Small intestine (tissue), 7 donors: ENCODE data around the gene CFAP221. TPM values are rescaled to one million over a fixed set of nuclear protein-coding genes. Genes with fewer than 3 reads are reported as not detected.

ENCODE experiments used
- DNase-seq, 2 donors: peaks; one replicate each; pipeline versions ENCODE4 v3.0.0 to v3.0.0-alpha.2; 2013
- FAIRE-seq: peaks from 2 replicates; lab custom pipeline; 2012; peaks lifted over from hg19 to GRCh38; lab: Jason Lieb, UNC
- H3K27ac ChIP-seq, 3 donors: one replicate each; pipeline ENCODE4 v1.5.1; 2013; ENCODE audit warnings: low read length in 2 of 3, mild to moderate bottlenecking in 2 of 3, control low read depth in 1 of 3, inconsistent platforms in 1 of 3, low read depth in 1 of 3, moderate library complexity in 1 of 3
- H3K27me3 ChIP-seq, 3 donors: one replicate each; pipeline ENCODE4 v1.6.1; 2013; ENCODE audit warnings: low read length in 3 of 3, inconsistent platforms in 1 of 3; ENCODE audit not compliant: control insufficient read depth in 3 of 3, insufficient read depth in 3 of 3
- H3K36me3 ChIP-seq, 3 donors: one replicate each; pipeline ENCODE4 v1.6.1; 2013; ENCODE audit warnings: low read length in 3 of 3, inconsistent platforms in 1 of 3, low read depth in 1 of 3, mild to moderate bottlenecking in 1 of 3, moderate library complexity in 1 of 3; ENCODE audit not compliant: control insufficient read depth in 3 of 3, insufficient read depth in 2 of 3
- H3K4me1 ChIP-seq, 3 donors: one replicate each; pipeline ENCODE4 v1.6.1; 2013; ENCODE audit warnings: low read length in 2 of 3, inconsistent platforms in 1 of 3, low read depth in 1 of 3, mild to moderate bottlenecking in 1 of 3, moderate library complexity in 1 of 3; ENCODE audit not compliant: control insufficient read depth in 3 of 3, insufficient read depth in 2 of 3
- H3K4me3 ChIP-seq, 3 donors: one replicate each; pipeline ENCODE4 v1.5.1; 2013; ENCODE audit warnings: low read length in 3 of 3, control low read depth in 1 of 3, inconsistent platforms in 1 of 3, low read depth in 1 of 3, mild to moderate bottlenecking in 1 of 3, moderate library complexity in 1 of 3
- H3K9me3 ChIP-seq, 2 donors: one replicate each; pipeline ENCODE4 v1.6.1; 2013; ENCODE audit warnings: low read depth in 1 of 2, low read length in 1 of 2; ENCODE audit not compliant: control insufficient read depth in 2 of 2, insufficient read depth in 1 of 2
- WGBS, 3 donors: extraction: QIAGEN DNeasy Blood & Tissue Kit; methylation state at CpG; one replicate each; pipeline ENCODE4 v1.1.7; 2013; 5-methylcytosine and 5-hydroxymethylcytosine counted together
- polyA plus RNA-seq, 4 donors: library from polyadenylated mRNA; stranded (reverse) in 3 of 4; unstranded in 1 of 4; fragments of 200-250 nt in 3 of 4; fragments of 120-200 nt in 1 of 4; gene quantifications; one replicate each; pipeline versions ENCODE4 v1.2.1 to v1.2.3, GENCODE V29; 2013
- donor health status: healthy with polysubstance abuse.
- donor health status: control.
- donor health status: control.
- donor health status: Bipolar disorder and iron deficiency.
- donor health status: healthy.

Gene CFAP221
- polyA plus RNA-seq, 4 donors = 2.2 to 19.4 (median 6.6) TPM

DNA sequence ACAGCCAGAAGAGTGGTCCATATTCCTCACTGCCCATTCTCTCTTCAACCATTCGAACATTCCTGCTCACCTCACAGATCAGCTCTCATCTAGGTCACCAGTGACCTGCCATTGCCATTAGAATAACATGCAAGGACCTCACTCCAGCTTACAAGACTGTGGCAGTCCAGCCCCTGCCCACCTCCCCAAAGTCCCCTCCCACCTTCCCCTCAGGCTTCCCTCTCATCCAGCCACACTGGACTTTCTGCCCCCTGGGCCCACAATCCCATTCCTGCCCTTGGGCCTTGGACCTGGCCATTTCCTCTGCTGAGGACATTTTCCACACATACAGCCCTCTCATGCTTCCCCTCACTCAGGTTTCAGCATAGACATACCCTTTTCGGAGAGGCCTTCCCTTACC is 129.5 kb downstream of the CFAP221 start:
- H3K27ac ChIP-seq = no peak overlapping the region
- H3K4me1 ChIP-seq = peaks cover 0 to 7% (median 0%) of the 10 kb centered on the region in 3 donors
- H3K36me3 ChIP-seq = no peaks in the 10 kb centered on the region
- FAIRE-seq (no peak), DNase-seq (no peak)
- H3K27me3 ChIP-seq = no peaks in the 10 kb centered on the region
- no peak overlapping the region for H3K4me3 ChIP-seq
- 86 to 94% (median 92%) methylated on average over 2 of the region's 2 CpGs for WGBS, 3 donors
- H3K9me3 ChIP-seq = no peaks in the 10 kb centered on the region

DNA sequence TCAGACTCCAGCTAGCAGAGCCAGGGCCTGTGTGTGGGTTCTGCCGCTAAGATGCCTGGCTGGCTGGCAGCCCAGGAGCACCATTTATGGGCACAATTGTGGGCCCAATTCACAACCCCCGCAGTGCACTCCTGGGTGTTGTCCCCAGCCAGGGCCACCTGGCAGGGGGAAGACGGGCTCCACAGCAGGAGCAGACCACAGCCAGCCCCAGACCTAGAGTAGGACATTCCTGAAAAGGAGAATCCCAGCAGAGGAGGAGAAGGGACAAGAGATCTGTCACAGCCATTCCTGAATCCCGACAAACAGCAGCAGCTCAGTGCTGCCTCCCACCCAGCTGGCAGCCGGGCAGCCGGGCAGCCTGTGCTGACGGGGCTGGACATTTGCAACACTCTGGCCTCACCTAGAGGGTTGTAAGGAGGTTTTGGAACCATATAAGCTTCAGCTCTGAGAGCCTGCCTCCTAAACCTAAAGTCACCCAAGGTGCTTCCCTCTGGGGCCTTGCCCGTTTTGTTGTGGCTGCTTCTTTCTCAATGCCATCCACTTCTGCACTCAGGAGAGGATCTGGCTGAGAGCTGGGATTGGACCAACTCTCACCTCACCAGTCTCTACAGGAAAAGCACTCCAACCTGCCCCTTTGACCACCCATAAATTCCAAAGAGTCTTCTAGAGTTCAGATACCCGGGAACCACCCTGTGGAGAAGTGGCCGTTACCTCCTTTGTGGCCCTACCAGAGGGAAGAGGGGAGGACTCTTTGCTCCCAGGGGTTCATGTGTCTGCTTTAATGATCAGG is 130.7 kb downstream of the CFAP221 start:
- Histone ChIP-seq H3K9me3 (no peaks in the 10 kb centered on the region), H3K27ac (no peak overlapping the region), H3K36me3 (no peaks in the 10 kb centered on the region), H3K4me1 (peaks cover 2 to 10% (median 3%) of the 10 kb centered on the region in 3 donors), H3K4me3 (no peak overlapping the region), H3K27me3 (no peaks in the 10 kb centered on the region)
- DNase-seq (no peak), FAIRE-seq (no peak)
- 54 to 71% (median 61%) methylated on average over 10 of the region's 10 CpGs for WGBS, 3 donors

GRCh38 chr2:119678021-119678656 is 133.9 kb downstream of the CFAP221 start:
- H3K27me3 ChIP-seq = no peaks in the 10 kb centered on the region
- peaks cover 0 to 27% (median 0%) of the 10 kb centered on the region in 3 donors for H3K36me3 ChIP-seq
- H3K4me3 ChIP-seq = peak overlapping the region in 1 of 3 donors; percentile 68
- no peaks in the 10 kb centered on the region for H3K9me3 ChIP-seq
- H3K27ac ChIP-seq = peak overlapping the region in 2 of 3 donors; percentile 47 to 71
- DNase-seq (peak; percentile 70 to 88), FAIRE-seq (no peak)
- 16 to 45% (median 25%) methylated on average over 18 to 19 of the region's 19 CpGs for WGBS, 3 donors
- peaks cover 4 to 16% (median 4%) of the 10 kb centered on the region in 3 donors for H3K4me1 ChIP-seq

- H3K9me3 ChIP-seq = no peaks in the 10 kb centered on the region
- peak overlapping the region; percentile 6 to 71 (median 56) for H3K27ac ChIP-seq
- DNase-seq (no peak), FAIRE-seq (no peak)
- H3K27me3 ChIP-seq = no peaks in the 10 kb centered on the region
- H3K4me3 ChIP-seq = peak overlapping the region; percentile 68 to 74 (median 73)
- H3K36me3 ChIP-seq = peaks cover 0 to 38% (median 0%) of the 10 kb centered on the region in 3 donors
- H3K4me1 ChIP-seq = peaks cover 4 to 16% (median 4%) of the 10 kb centered on the region in 3 donors
- 1 to 4% (median 1%) methylated on average over 9 of the region's 9 CpGs for WGBS, 3 donors
Observed at GRCh38 chr2:119679526-119679837, 135.2 kb downstream of the CFAP221 start.

GRCh38 chr2:119679846-119680245 is 135.6 kb downstream of the CFAP221 start:
- H3K27ac ChIP-seq = peak overlapping the region in 1 of 3 donors; percentile 56
- 19 to 62% (median 51%) methylated on average over 2 of the region's 2 CpGs for WGBS, 3 donors

DNA sequence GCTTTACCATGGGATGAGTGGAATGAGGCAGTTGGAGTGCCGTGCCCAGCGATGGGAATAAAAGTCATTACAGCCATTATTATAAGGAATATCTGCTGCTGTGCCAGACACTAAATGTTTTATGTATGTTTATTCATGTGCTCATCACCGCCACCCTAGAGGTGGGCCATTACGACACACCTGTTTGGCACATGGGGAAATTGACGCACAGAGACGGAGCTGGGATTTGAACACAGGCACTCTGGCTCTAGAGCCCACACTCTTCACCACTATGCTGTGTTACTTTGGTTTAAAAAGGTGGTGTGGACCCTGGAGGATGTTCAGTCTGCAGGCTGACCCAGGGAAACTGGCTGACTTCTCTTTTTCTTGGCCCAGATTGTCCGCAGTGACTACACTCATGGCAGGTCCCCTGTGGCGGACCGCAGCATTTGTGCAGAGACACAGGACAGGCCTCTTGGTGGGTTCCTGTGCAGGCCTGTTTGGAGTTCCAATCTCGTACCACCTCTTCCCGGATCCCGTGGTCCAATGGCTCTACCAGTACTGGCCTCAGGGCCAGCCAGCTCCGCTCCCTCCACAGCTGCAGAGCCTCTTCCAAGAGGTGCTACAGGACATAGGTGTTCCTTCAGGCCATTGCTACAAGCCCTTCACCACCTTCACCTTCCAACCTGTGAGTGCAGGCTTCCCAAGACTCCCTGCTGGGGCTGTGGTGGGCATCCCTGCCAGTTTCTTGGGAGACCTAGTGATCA is 136.4 kb downstream of the CFAP221 start:
- FAIRE-seq (no peak), DNase-seq (no peak)
- H3K4me1 ChIP-seq = peaks cover 4 to 16% (median 4%) of the 10 kb centered on the region in 3 donors
- 93 to 96% (median 96%) methylated on average over 13 of the region's 13 CpGs for WGBS, 3 donors
- H3K27ac ChIP-seq = no peak overlapping the region
- no peaks in the 10 kb centered on the region for H3K27me3 ChIP-seq
- H3K36me3 ChIP-seq = peaks cover 0 to 42% (median 0%) of the 10 kb centered on the region in 3 donors
- no peaks in the 10 kb centered on the region for H3K9me3 ChIP-seq
- no peak overlapping the region for H3K4me3 ChIP-seq

More at GRCh38 chr2:119679846-119680245, 135.6 kb downstream of the CFAP221 start:
- no peak for FAIRE-seq
- Histone ChIP-seq H3K4me3 (peak overlapping the region in 2 of 3 donors; percentile 68 to 73), H3K9me3 (no peaks in the 10 kb centered on the region), H3K27me3 (no peaks in the 10 kb centered on the region), H3K36me3 (peaks cover 0 to 39% (median 0%) of the 10 kb centered on the region in 3 donors), H3K4me1 (peaks cover 4 to 16% (median 4%) of the 10 kb centered on the region in 3 donors)
- no peak for DNase-seq

- FAIRE-seq = no peak
- 91 to 97% (median 91%) methylated on average over 24 to 25 of the region's 25 CpGs for WGBS, 3 donors
- Histone ChIP-seq H3K27me3 (no peaks in the 10 kb centered on the region), H3K4me3 (no peak overlapping the region), H3K4me1 (peaks cover 4 to 16% (median 4%) of the 10 kb centered on the region in 3 donors), H3K27ac (no peak overlapping the region), H3K9me3 (no peaks in the 10 kb centered on the region), H3K36me3 (peaks cover 0 to 45% (median 0%) of the 10 kb centered on the region in 3 donors)
- DNase-seq = no peak
Observed at GRCh38 chr2:119681203-119681867, 137.1 kb downstream of the CFAP221 start.

DNA sequence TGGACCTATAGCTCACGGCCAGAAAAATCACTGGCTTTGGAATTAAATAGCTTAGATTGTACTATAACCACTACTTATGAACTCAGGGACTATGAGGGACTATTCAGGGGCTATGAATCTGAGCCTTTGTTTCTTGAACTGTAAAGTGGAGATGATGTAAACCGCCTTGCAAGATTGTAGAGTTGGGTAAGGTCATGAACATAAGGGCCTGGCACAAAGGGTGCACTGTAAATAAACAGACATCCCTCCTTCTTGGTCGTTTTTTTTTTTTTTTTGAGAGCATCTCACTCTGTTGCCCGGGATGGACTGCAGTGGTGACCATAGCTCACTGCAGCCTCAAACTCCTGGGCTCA is 137.6 kb downstream of the CFAP221 start:
- no peaks in the 10 kb centered on the region for H3K9me3 ChIP-seq
- no peak overlapping the region for H3K4me3 ChIP-seq
- DNase-seq (no peak), FAIRE-seq (no peak)
- peaks cover 4 to 16% (median 4%) of the 10 kb centered on the region in 3 donors for H3K4me1 ChIP-seq
- WGBS, 3 donors = 54 to 80% (median 57%) methylated on average over 3 to 4 of the region's 4 CpGs
- H3K27me3 ChIP-seq = no peaks in the 10 kb centered on the region
- no peak overlapping the region for H3K27ac ChIP-seq
- peaks cover 0 to 48% (median 0%) of the 10 kb centered on the region in 3 donors for H3K36me3 ChIP-seq
